Astrocyte of the cerebellum (primary cell): ENCODE data around the gene KIF26A.

ENCODE experiments used
- DNase-seq: peaks from one replicate; pipeline ENCODE4 v3.0.0-alpha.2; 2011; ENCODE audit warnings: low read depth
- H3K4me3 ChIP-seq: 2 replicates; pipeline ENCODE4 v1.5.1; 2011; ENCODE audit warnings: mild to moderate bottlenecking, low read depth, low read length, moderate library complexity
- CTCF ChIP-seq: IDR thresholded peaks from 2 replicates; pipeline ENCODE4 v1.5.1; 2012; ENCODE audit warnings: low read length, low read depth, moderate library complexity, mild to moderate bottlenecking; ENCODE audit errors: missing control alignments
- in situ Hi-C: cut with HindIII; loops from 2 replicates; pipeline ENCODE4 v1.10.0; 2017; ENCODE audit warnings: low sequenced_read_pairs

Gene KIF26A

DNA sequence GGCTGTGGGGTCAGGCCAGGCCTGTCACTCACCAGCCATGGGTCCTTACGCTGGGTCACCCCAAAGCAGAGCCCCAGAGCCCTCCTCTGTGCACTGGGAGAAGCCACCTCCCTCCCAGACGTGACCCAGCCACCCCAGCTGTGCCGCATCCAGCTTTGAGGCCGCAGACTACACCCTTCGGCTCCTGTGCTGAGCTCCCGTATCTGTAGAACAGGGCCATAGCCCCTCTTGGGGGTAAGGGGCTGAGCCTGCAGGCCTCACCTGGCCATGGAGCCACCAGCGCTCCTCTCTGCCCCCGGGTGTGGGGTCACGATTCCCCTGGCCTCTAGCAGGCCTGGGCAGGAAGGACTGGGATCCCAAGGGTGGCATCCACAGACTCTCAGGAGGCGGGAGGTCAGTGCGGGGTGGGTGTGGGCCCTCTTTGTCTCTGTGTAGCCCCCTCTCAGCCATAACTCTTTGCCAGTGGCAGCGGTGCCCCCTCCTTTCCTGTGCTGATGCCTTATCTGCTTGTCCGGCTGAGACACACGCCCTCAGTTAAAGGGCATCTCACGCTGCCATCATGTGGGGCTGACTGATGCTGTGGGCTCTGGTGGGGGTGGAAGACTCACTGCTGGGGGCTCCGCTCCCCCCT is 36.6 kb upstream of the KIF26A start:
- TF ChIP-seq CTCF: no peak
- no peak overlapping the region for H3K4me3 ChIP-seq
- no peak for DNase-seq
- in situ Hi-C loops: no loop called here

DNA sequence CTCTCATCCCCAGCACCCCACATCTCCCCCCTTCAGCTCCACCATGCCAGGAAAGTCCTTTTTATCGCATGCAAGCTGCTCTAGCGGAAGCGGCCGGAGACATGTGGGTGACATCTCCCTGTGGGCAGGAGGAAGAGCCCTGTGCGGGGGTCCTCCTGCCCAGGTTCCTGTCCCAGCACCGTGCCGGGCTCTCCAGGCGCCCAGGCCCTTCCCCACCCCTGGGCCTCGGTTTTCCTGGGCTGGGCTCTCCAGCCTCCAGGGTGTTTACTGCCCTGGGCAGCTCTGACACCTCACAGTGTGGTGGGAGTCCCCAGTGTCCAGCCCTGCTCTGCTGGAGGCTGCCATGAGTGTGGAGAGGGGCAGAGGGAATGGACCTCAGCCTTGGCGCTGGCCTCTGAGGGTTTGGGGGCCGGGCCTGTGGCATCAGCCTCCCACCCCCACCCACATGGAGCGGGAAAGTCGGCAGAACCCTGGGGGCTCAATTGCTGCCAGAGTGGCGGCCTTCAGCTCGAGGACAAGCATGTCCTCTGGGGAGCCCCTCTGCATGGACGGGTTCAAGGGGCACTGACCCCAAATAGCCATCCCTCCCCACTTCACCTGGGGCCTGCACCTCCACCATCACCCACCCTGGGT is 36.0 kb upstream of the KIF26A start:
- in situ Hi-C loops: no loop called here
- DNase-seq: no peak
- no peak for TF ChIP-seq CTCF
- H3K4me3 ChIP-seq: no peak overlapping the region

DNA sequence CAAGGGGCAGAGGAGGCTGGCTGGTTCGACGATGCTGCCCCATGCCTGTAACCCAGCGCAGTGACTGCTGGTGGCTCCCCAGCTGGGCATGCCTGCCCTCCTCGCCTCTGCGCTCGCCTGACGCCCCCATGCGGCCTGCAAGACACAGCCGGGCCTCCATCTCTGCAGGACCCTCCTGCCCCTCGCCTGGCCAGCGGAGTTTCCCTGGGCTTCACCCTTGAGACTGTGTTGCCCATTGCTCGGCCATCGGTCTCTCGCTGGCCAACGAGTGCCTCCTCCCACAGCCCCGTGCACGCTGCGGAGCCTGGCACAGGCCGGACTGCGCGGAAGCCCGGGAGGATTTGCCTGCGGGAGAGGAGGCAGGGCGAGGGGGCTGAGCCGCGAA is 35.3 kb upstream of the KIF26A start:
- in situ Hi-C loops: no loop called here
- no peak overlapping the region for H3K4me3 ChIP-seq
- DNase-seq: no peak

GRCh38 chr14:104103446-104104075 is 34.8 kb upstream of the KIF26A start:
- in situ Hi-C loops: no loop called here
- no peak for TF ChIP-seq CTCF
- no peak for DNase-seq
- H3K4me3 ChIP-seq: no peak overlapping the region

More for the DNA sequence above, 35.3 kb upstream of the KIF26A start:
- no peak for TF ChIP-seq CTCF

- no peak for TF ChIP-seq CTCF
- no peak overlapping the region for H3K4me3 ChIP-seq
- in situ Hi-C loops: no loop called here
- DNase-seq: no peak
Measured at GRCh38 chr14:104104076-104104901, 34.1 kb upstream of the KIF26A start.

- in situ Hi-C loops: no loop called here
- DNase-seq: no peak
- no peak for TF ChIP-seq CTCF
- H3K4me3 ChIP-seq: no peak overlapping the region
Measured at GRCh38 chr14:104105071-104105821, 33.1 kb upstream of the KIF26A start.
